GM11168 (cell line): Measurements from ENCODE around the gene CFAP126.
"Not testable (repeated sequence)": the region's sequence is repeated elsewhere in the genome, so short reads cannot be mapped to it uniquely, and the experiment has no call there.

Experiments
- in situ Hi-C: fragments of 300-500 bp; cut with MboI; formaldehyde crosslinking; loops from one replicate; pipeline ENCODE4 v1.12.0; 2022; ENCODE audit warnings: low sequenced_read_pairs; ENCODE audit not compliant: unreplicated experiment

CFAP126 gene

DNA sequence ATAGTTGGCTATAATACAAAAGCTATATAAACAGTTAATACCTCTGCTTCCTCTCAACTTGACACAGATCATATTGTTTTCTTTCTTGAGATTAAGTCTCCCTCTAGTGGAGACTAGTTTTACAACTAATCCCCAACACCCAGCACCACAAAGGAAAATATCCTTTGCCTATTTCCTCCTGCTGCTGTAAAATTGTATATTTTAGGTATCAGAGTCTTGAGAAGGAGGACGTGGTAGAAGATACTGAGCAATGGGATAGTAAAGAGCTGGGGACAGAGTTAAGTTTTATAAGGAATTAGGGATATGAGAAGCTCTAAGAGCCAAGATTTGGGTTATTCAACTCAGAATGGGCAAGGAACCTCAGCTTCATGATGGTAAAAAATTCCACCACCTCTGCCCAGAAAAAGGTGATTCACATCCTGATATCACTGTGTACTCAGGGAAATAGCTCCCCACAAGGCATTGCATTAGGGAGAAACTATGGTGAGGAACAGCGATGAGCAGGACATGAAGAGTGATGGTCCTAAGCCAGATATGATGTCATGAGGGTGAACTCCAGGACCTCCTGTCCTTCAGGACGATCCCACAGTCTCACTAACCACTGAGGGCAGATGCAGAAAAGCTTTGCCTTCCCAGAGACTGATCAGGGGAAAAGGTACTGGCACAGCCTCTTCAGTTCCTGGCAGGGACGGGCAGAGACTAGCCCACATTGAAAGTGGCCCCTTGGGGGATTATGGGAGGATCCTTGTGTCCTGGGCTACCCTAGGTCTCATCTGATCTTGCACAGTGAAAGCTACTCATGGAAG is 14.7 kb upstream of the CFAP126 start:
- in situ Hi-C loops: no loop called here

DNA sequence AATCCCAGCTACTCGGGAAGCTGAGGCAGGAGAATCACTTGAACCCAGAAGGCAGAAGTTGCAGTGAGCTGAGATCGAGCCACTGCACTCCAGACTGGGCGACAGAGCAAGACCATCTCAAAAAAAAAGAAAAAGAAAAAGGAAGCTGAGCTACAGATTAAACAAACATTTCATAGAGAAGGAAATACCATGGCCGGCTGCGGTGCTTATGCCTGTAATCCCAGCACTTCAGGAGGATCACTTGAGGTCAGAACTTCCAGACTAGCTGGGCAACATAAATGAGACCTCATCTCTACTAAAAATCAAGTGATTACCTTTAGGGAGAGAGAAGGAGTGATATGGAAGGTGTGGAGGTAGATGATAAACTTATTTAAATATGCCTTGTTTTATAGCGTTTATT is 14.0 kb upstream of the CFAP126 start:
- in situ Hi-C loops: no loop called here

DNA sequence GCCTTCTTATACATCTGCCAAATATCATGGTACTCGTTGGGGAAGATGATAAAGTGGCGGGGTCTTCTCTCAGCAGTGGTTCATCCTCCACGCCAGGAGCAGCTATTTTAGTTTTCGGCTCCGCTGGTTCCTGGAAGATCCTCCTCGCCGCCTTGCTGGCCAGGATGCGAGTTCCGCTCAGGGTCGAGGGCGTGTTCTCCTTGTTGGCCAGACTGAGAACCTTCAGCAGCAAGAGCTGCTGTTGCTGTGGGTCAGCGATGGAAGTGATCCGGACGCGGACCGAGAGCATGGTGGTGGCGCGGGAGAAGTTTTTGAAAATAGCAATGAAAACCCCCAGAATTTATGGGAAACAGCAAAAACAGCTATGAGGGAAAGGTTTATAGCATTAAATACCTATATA is 11.4 kb upstream of the CFAP126 start:
- in situ Hi-C loops: loop anchor here (10.0 kb wide), 1 partner anchor 154 kb away; the partner anchor contains the start of genes APOA2 and TOMM40L

DNA sequence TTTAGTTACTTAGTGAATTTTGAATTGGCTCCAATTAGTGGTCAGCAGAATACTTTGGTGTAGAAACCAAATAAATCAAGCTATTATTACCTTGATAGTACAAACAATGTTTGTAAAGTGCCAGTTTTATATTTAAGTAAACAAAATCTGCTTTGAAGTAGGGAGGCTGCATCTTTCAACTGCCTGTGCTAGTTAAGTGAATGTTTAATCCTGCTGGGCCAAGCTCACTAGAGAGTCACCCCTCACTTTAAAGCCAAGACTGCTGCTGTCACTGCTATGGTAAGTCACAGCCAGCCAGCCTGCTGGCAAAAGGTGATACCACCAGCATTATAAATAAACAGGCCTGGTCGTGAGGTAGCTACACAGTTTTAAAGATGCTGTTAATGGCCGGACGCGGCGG is 10.3 kb upstream of the CFAP126 start:
- in situ Hi-C loops: loop anchor here (10.0 kb wide), 1 partner anchor 153 kb away; the partner anchor contains the start of genes APOA2 and TOMM40L

DNA sequence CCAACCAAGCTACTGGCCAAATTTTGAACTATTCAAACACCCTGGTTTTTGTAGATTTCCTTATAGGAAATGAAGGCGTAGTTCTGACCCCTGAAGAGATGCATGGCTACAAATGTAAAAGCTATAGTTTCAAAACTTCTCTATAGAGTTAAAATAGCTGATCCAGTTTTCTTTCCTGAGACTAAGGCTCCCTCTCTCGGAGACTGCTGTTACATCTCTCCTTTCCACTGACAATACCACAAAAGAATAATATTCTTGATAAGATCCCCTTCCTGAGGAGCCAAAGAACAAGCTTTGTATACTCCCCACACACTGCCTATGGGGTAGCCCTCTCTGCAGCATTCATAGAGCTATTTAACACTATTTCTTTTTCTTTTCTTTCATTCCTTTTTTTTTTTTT is 6.7 kb upstream of the CFAP126 start:
- in situ Hi-C loops: loop anchor here (10.0 kb wide), 1 partner anchor 150 kb away; the partner anchor contains the start of genes APOA2 and TOMM40L

DNA sequence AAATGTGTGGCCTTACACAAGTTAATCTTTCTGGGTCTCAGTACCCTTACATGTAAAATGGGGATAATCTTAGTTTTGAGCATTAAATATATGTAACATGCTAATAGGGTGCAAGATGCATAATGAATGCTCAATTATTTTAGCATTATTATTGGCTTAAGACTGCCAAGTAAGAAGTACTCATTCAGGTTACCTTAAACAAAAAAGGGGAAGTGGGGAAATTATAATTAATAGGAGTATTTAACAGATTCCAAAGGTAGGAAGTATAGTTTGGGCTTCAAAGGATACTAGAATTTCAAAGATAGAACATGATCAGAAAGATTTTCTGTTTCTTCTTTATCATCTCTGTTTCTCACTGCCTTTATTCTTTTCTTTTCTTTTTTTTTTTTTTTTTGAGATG is 5.8 kb upstream of the CFAP126 start:
- in situ Hi-C loops: loop anchor here (10.0 kb wide), 1 partner anchor 149 kb away; the partner anchor contains the start of genes APOA2 and TOMM40L

DNA sequence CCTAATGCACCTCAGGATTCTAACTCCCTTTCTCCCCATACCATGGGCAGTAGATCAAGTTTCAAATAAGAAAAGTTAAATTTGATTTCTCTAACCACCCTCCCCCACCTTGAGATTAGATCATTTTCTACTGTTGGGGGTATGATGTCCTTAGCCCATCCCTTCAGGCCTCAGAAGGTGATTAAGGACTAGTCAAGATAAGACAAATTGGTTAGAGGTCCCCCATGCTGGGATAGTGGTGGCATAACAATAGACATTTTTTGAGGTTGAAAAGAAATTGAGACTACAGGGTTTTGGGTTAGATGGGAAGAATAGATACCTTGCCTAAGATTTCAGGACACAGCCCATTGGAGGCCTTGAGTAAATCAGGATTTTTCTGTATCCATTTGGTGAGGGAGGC is 2.5 kb downstream of the CFAP126 start:
- in situ Hi-C loops: no loop called here

DNA sequence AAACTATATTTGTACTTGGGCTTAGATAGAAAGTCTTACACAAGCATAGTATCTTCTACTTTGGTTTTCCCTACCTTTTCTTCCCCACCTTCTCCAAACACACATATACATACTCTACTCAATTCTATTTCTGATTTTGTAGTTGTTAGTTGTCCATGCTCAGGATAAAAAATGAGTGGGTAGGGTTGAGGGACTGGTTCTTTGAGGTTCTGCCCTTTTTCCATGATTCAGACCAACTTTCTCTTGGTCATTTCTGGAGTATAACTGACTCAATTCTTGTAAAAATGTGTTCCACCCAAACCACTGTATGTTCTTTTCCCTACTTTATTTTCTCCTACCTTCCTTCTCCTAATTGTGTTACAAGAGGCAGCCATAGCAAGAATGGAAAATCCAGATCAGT is 3.3 kb downstream of the CFAP126 start:
- in situ Hi-C loops: no loop called here

DNA sequence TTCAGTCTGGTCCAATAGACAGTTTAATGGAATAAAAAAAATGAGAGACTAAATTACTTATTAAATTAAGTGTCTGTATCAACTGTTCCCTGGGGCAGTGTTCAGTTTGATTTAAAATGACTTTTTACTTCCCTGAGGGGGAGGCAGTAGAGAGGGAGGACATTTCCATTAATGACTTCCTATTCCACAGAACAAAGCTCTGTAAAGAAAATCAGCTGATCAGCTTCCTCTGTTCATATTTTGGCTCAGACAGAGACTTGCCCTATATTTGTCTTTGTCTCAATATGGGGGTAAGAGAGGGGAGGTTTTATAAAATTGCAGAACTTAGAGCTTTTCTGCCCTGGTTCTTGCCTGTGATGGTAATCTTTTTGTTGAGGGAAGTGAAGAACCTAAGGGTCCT is 8.4 kb downstream of the CFAP126 start:
- in situ Hi-C loops: no loop called here

DNA sequence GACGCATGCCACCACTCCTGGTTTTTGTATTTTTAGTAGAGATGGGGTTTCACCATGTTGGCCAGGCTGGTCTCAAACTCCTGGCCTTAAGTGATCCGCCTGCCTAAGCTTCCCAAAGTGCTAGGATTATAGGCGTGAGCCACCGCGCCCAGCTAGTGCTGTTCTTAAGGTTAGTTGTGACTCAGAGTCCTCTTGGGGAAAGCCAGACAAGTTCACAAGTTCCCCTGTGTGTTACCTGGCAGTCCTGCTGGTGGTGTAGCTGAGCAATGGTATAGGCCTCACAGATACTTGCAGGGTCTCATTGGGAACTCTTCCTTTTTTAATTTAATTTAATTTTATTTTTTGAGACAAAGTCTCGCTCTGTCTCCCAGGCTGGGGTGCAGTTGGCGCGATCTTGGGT is 10.6 kb downstream of the CFAP126 start:
- in situ Hi-C loops: no loop called here

DNA sequence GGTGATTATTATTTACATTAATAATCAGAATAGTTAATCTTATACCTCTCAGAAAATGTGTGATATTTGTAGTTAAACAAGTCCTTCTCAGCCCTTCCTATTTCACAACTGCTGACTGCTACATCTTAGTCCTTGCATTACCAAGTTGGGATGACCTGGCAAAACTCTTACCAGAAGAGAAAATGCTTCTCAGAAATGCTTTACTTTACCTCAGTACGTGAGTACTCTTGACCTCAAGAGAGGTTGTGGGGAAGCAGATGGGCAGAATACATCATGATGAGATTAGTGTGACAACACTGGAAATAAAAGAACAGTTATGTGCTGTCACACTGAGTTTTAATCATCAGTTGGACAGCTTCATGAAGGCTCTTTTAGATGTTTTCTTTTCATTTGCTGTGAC is 16.2 kb downstream of the CFAP126 start:
- in situ Hi-C loops: no loop called here

DNA sequence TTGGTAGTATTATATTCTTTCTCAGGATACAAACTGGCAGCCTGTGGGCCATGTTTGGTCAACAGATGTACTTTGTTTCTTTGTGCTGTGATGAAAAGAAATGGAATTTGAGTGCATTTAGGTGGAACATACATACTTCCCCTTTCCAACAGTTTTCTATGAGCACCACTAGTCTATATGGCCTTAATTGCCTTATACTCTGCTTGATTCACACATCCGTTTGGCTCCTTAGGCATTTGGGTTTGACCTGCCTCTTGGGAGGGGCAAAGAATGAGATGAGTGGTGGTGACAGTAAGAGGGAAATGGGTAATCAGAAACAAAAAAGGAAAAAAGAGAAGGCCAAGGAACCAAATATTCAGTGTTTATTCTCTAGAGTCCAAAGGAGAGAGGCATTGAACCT is 17.0 kb downstream of the CFAP126 start:
- in situ Hi-C loops: no loop called here

DNA sequence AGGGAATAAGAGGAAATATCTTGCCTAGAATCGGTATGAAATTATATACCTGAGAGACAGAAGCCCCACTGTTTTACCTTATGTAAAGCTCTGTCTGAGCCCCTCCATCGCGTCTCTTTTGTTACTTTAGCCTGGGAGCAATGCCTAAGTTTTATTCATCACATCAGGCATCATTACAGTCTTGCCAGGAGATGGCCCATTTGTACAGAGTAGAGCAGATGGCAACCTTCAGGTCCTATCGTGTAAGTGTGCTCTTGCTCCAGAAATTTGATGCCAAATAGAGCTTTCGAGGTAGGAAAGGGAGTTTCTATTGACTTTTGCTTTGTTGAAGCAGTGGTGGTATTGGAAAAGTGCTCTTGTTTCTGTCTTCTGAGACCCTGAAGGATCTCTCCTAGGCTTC is 24.9 kb downstream of the CFAP126 start:
- in situ Hi-C loops: no loop called here

DNA sequence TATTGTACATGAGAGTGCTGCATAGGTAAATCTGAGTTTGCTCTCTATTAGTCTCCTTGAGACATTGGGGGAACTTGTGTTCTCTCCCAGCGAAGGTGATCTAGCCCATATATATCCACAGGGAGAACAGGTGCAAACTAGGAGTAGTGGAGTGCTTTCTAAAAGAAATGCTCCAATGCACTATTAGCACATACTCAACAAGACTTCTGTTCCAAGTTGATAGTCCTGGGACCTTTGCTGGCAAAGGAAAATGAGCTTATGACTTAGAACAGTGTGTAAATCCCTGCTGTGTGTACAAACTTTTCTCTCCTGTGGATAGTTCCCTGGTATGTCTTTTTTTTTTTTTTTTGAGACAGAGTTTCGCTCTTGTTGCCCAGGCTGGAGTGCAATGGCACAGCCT is 25.5 kb downstream of the CFAP126 start:
- in situ Hi-C loops: no loop called here

DNA sequence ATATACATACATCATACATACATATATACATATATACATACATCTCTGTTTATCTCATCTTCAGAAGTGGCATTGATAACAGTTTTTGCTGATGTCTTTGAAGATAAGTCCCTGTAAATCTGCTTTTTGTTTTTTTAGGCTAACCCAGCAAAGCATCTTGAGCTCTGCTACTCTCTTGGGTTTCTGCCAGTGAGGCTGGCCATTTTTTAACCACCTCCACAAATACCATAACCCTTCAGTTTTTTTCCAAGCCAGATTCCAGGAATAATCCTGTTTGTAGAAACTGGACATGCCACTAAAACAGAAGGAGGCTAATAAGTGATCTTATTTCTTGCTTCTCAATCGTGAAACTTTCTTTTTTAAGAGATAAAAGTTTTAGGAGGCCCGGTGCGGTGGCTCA is 31.9 kb downstream of the CFAP126 start:
- in situ Hi-C loops: no loop called here

DNA sequence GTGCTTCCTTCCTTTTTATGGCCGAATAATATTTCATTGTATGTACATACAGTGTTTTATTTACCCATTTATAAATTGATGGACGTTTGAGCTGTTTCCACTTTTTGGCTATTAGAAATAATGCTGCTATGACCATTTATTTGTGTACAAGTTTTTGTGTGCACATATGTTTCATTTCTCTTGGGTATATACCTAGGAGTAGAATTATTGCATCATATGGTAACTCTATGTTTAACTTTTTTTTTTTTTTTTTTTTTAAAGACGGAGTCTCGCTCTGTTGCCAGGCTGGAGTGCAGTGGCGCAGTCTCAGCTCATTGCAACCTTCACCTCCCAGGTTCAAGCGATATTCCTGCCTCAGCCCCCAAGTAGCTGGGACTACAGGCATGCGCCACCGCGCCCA is 34.5 kb downstream of the CFAP126 start:
- in situ Hi-C loops: no loop called here

DNA sequence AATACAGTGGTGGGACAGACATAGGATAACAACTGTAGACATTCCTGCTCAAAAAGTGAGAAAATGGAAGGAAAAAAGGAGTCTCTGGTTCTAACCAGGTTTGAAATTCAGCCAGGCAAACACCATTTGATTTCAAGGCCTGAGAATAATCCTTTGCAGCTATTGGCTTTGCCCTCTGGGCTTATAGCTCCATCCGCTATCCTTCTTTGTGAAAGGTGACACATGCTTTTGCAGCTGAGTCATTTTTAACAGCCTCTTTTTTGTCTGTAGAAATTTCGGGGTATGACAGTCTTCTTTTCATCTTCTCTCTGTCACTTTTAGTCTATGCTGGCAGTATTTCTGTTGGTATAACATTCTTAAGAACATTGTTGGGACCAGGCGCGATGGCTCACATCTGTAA is 37.3 kb downstream of the CFAP126 start:
- in situ Hi-C loops: no loop called here

DNA sequence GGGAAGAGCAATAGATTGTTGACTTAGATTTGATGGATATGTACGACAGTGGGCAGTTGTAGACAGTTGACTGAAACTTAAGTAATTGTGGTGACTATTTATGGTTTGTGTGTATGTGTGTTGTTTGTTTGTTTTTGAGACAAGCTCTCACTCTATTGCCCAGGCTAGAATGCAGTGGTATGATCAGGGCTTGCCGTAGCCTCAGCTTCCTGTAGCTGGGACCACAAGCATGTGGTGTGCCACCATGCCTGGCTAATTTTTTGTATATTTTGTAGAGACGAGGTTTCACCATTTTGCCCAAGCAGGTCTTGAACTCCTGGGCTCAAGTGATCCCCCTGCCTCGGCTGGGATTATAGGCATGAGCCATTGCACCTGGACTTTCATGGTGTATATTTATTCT is 43.7 kb downstream of the CFAP126 start:
- in situ Hi-C loops: no loop called here

DNA sequence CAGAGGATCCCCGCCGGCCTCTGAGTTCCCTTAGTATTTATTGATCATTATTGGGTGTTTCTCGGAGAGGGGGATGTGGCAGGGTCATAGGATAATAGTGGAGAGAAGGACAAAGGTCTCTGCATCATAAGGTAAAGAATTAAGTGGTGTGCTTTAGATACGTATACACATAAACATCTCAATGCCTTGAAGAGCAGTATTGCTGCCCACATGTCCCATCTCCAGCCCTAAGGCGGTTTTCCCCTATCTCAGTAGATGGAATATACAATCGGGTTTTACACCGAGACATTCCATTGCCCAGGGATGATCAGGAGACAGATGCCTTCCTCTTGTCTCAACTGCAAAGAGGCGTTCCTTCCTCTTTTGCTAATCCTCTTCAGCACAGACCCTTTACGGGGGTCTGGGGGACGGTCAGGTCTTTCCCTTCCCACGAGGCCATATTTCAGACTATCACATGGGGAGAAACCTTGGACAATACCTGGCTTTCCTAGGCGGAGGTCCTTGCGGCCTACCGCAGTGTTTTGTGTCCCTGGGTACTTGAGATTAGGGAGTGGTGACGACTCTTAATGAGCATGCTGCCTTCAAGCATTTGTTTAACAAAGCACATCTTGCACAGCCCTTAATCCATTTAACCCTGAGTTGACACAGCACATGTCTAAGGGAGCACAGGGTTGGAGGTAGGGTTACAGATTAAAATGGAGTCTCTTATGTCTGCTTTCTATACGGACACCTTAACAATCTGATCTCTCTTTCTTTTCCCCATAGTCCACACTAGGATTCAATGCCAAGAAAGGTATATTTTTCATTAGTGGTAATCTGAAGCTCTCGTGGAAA is 51.6 kb downstream of the CFAP126 start:
- in situ Hi-C loops: not testable (repeated sequence)
